ENCODE results near the gene ABHD4.
"Not testable (repeated sequence)": the region's sequence is repeated elsewhere in the genome, so short reads cannot be mapped to it uniquely, and the experiment has no call there.

ABHD4 gene

DNA sequence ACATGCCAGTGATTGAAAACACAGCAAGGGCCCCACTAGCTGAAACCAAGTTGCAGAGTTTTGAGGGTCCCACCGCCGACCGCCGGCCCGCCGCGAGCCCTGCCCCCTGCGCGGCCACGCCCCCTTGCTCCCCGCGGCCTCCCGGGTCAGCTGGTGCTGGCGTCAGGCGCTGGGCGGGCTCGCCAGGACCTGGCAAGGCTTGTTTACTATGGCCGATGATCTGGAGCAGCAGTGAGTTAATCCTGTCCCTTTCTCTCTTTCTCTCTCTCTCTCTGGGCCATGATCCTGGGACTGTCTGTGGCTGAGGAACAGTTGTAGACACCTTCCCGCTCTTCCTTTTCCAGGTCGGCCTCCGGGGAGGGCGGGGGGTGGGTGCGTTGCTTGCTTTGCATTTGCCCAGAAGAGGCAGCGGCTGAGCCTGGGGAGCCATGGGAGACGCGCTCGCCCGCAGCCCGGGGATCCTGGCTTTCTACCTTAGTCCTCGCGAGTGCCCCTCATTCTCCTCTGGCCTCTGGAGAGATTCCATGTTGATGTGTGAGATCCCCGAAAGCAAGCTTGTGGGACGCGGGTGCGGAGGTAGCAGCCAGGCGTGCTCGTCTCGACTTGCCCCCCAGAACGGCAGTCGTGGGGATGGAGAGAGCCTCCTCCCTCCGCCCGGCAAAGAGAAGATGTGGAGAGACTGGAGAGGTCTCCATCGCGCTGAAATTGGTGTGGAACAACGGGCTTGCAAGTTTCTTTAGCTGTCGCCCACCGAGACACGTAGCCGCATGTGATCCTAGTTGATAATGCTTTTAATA lies at the start of gene ABHD4:
TSS of gene ABHD4 (plus strand) at position 202 of the 797 bp plus-strand sequence. CDS start at position 209, 7 bp downstream.
- peak in 3 of 4 experiments; percentile 27 to 34 (median 29) for DNase-seq (ENCODE audit: low read depth in 4 of 4, low spot score in 1 of 4)

DNA sequence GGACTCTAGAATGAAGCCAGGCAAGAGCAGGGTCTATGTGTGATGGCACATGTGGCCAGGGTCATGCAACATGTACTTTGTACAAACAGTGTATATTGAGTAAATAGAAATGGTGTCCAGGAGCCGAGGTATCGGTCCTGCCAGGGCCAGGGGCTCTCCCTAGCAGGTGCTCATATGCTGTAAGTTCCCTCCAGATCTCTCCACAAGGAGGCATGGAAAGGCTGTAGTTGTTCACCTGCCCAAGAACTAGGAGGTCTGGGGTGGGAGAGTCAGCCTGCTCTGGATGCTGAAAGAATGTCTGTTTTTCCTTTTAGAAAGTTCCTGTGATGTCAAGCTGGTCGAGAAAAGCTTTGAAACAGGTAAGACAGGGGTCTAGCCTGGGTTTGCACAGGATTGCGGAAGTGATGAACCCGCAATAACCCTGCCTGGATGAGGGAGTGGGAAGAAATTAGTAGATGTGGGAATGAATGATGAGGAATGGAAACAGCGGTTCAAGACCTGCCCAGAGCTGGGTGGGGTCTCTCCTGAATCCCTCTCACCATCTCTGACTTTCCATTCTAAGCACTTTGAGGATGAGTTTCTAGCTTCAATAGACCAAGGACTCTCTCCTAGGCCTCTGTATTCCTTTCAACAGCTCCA lies 48.7 kb upstream of the ABHD4 start:
- no peak for DNase-seq (ENCODE audit: low read depth in 4 of 4, low spot score in 1 of 4)

GRCh38 chr14:22549981-22550673 lies 48.0 kb upstream of the ABHD4 start:
- DNase-seq (ENCODE audit: low read depth in 4 of 4, low spot score in 1 of 4): peak in 1 of 4 experiments; percentile 68

- no peak for DNase-seq (ENCODE audit: low read depth in 4 of 4, low spot score in 1 of 4)
Measured at GRCh38 chr14:22551605-22551997, 46.5 kb upstream of the ABHD4 start.

- DNase-seq (ENCODE audit: low read depth in 4 of 4, low spot score in 1 of 4): no peak
Measured at GRCh38 chr14:22552001-22552826, 45.9 kb upstream of the ABHD4 start.

- no peak for DNase-seq (ENCODE audit: low read depth in 4 of 4, low spot score in 1 of 4)
Measured at GRCh38 chr14:22552827-22553076, 45.3 kb upstream of the ABHD4 start.

DNA sequence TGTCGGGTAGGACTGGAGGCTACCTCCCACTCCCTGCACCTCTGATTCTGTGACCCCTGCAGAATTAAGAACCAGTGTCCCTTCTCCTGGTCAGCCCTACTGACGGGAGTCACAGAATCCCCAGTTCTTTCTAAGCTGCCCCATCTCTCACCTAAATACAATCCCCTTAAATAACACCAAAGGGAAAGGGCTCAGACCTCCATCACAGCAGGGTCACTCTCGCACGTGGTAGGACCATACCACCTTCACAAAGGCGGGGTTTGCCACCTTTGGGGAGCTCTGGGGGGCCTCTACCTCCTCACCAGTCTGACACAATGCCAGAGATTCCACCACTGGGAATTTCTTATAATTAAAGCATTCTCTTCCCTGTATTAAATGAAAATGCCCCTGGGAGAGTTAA lies 44.7 kb upstream of the ABHD4 start:
- no peak for DNase-seq (ENCODE audit: low read depth in 4 of 4, low spot score in 1 of 4)

DNA sequence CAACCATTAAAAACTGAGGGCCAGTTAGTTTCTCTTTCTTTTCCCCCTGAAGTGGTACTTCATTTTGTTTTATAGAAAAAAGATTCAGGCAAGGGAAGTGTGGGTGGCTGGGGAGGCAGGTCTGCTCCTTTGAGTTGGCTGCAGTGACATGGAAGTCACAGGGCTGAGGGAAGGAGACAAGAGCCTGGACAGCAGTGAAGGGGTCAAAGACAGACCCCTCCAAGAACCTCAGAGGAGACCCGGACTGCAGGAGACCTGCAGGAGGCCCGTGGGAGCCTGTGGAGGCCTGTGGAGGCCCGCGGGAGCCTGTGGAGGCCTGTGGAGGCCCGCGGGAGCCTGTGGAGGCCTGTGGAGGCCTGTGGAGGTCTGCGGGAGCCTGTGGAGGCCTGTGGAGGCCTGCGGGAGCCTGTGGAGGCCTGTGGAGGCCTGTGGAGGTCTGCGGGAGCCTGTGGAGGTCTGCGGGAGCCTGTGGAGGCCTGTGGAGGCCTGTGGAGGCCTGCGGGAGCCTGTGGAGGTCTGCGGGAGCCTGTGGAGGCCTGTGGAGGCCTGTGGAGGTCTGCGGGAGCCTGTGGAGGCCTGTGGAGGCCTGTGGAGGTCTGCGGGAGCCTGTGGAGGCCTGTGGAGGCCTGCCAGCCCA lies 44.1 kb upstream of the ABHD4 start:
- DNase-seq (ENCODE audit: low read depth in 4 of 4, low spot score in 1 of 4): not testable (repeated sequence)

- no peak for DNase-seq (ENCODE audit: low read depth in 4 of 4, low spot score in 1 of 4)
Measured at GRCh38 chr14:22554498-22555383, 43.4 kb upstream of the ABHD4 start.

DNA sequence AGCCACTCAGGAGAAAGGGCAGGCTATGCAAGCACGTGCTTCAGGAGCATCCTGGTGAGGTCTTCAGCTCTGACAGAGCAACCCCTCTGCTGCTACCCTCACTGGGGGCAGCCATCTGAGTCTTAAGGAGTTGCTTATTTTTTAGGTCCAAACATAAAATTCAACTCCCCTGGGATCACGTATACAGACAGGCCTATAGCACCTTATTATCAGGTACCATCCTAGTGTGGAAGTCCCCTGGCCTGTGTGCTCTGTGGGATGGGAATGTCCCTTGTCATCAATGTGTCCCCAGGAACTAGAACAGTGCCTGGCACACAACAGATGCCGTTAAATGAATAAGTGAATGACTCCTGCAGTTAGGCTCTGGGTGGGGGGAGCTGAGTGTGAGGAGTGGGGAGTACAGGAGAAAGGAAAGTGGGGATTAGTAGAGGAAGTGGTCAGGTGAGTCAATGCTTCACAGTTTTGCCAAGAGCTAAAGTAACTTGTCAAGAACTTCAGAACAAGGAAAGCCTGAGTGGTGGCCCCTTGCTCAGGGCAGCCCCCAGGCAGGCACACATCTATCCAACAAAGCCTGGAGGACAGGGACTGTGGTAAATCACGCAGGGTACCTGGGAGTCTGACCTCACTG lies 42.6 kb upstream of the ABHD4 start:
- peak in 2 of 4 experiments; percentile 63 to 77 for DNase-seq (ENCODE audit: low read depth in 4 of 4, low spot score in 1 of 4)

GRCh38 chr14:22556021-22556989 lies 41.8 kb upstream of the ABHD4 start:
- peak; percentile 82 to 95 (median 92) for DNase-seq (ENCODE audit: low read depth in 4 of 4, low spot score in 1 of 4)

DNA sequence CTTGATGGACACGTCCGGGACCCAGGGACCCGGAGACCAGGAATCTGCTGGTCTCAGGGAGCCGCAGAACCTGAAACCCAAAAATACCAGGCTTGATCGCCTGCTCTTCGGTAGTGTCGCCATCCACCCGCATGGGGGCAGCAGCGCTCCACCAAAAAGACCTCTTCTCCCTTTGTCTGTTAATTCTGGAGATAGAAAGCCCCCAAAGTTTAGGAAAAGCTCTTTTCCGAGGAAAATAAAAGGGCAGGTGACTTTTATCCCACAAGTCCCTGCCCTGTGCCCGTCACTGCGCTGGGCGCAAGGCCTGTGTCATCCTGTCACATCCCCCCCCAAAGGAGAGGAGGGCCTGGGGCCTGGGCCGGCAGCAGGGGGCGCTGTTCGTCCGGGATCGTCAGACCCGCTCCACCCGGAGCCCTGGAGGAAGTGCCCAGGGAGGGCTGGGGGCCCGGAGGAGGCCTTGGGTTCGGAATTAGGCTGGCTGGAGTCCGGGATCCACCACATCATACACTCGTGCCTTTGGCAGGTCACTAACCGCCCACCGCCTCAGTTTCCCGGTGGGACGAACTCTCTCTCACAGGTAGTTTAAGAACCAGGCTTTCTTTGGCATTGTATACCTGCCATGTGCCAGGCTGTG lies 41.0 kb upstream of the ABHD4 start:
- peak; percentile 88 to 96 (median 92) for DNase-seq (ENCODE audit: low read depth in 4 of 4, low spot score in 1 of 4)

DNA sequence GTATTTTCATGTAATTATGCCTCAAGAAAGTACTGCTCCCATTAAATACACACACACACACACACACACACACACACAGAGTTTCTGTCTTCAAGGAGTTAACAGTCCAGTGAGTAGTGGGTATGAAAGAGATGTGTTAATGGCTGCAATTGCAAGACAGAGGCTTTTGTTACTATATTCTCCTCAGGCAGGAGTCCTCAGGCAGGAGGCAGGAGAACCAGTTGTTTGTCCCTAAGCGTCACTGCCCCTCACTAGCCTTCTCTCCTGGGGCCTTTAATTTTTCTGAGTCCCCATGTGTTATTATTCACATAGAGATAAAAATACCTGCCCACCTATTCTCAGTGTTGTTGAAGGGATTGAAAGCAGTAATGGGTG lies 40.3 kb upstream of the ABHD4 start:
- no peak for DNase-seq (ENCODE audit: low read depth in 4 of 4, low spot score in 1 of 4)

DNA sequence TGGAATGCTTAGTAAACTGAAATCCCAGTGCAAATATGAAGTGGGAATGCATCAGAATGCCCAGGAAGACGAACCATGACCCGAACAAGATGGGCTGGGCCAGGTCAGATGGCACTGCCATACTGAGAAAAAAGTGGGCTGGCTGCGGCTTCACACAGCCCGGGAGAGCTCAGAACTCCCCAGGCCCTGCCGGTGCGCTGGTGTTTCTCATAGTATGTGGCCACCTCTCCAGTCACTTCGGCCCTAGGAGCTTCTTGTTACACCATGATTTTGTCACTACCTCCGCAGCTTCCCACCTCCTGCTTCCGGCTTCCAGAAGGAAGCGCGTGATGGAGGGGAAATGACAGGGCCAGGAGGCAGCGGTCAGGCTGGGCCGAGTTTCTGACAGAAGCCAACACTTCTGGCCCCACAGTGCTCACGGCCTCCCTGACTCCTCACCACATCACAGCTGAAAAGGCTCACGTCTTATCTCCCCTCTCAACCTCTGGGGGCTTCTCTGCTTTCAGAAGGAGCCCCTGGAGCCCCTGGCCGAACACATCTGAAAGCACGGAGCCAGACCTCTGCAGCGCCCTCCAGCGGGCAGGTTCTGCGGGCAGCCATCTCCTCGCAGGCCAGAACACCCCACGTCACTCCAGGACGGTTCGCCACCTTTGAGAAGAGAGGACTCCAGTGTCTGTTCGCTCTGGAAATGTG lies 39.7 kb upstream of the ABHD4 start:
- peak in 1 of 4 experiments; percentile 64 for DNase-seq (ENCODE audit: low read depth in 4 of 4, low spot score in 1 of 4)

- no peak for DNase-seq (ENCODE audit: low read depth in 4 of 4, low spot score in 1 of 4)
Measured at GRCh38 chr14:22559041-22559440, 39.1 kb upstream of the ABHD4 start.

GRCh38 chr14:22560662-22561365 lies 37.3 kb upstream of the ABHD4 start:
- no peak for DNase-seq (ENCODE audit: low read depth in 4 of 4, low spot score in 1 of 4)

GRCh38 chr14:22561366-22561660 lies 36.8 kb upstream of the ABHD4 start:
- no peak for DNase-seq (ENCODE audit: low read depth in 4 of 4, low spot score in 1 of 4)

All from stimulated activated CD4-positive, alpha-beta T cell treated with anti-CD3 and anti-CD28 coated beads, Interleukin-1b, Interleukin-23, amount 100 ng/mL, for 24 hours (primary cell).